Spleen (tissue), 7 donors: ENCODE data around the gene IL26.

Experiments used
- POLR2A ChIP-seq, 3 donors: fragments of 450-650 bp; IDR thresholded peaks; one replicate each; pipeline ENCODE4 v1.5.1; 2017; ENCODE audit warnings: antibody characterized with exemption in 3 of 3, mild to moderate bottlenecking in 1 of 3
- POLR2AphosphoS5 ChIP-seq, 3 donors: sonication (generic); formaldehyde crosslinking; IDR thresholded peaks; one replicate each; pipeline ENCODE4 v1.5.1; 2017; ENCODE audit warnings: antibody characterized with exemption in 3 of 3
- TF ChIP-seq, protein P1 (sequence below), 11 experiments: fragments of 200-600 bp in 7 of 11; fragments of 450-650 bp in 4 of 11; sonication (generic) in 4 of 11; IDR thresholded peaks in 8 of 11; conservative IDR thresholded peaks in 3 of 11; 1 replicate in 7 of 11; 2 replicates in 4 of 11; pipeline versions ENCODE4 v1.4.0 to v1.8.0; 2016 to 2021; ENCODE audit warnings: antibody characterized with exemption in 11 of 11, inconsistent platforms in 4 of 11, mild to moderate bottlenecking in 1 of 11
- donor health status: DM: no; HTN: no; CAD: no; lungs with moderate emphysema.
- donor health status: DM: no; HTN: no; CAD: no.
- donor health status: DM: no; HTN: no; CAD: no.

DNA sequence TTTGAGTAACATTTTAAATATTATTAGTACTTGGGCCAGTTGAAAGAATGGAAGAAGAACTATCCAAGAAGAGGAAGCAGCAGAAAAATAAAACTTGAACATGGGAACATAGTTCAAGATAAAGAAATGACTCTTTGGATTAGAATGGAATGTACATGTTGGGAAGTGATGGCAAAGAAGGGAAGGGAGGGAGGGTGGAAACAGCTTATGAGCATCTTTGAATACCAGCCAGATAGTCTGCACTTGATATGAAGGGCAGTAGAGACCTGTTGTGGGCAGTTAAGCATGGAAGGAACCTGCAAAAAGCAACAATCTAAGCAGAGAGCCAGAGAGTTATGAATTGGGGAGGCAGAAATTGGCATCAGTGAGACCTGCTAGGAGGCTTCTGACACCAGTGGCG, 37.8 kb upstream of the IL26 start:
- TF ChIP-seq, protein P1, sequence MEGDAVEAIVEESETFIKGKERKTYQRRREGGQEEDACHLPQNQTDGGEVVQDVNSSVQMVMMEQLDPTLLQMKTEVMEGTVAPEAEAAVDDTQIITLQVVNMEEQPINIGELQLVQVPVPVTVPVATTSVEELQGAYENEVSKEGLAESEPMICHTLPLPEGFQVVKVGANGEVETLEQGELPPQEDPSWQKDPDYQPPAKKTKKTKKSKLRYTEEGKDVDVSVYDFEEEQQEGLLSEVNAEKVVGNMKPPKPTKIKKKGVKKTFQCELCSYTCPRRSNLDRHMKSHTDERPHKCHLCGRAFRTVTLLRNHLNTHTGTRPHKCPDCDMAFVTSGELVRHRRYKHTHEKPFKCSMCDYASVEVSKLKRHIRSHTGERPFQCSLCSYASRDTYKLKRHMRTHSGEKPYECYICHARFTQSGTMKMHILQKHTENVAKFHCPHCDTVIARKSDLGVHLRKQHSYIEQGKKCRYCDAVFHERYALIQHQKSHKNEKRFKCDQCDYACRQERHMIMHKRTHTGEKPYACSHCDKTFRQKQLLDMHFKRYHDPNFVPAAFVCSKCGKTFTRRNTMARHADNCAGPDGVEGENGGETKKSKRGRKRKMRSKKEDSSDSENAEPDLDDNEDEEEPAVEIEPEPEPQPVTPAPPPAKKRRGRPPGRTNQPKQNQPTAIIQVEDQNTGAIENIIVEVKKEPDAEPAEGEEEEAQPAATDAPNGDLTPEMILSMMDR (IDR thresholded peaks at IDR 0.05 in 8 of 11, conservative IDR thresholded peaks at IDR 0.05 in 3 of 11) = no peak
- TF ChIP-seq POLR2AphosphoS5 (IDR thresholded peaks at IDR 0.05) (no peak), POLR2A (IDR thresholded peaks at IDR 0.05) (no peak)
